Fibroblast of skin of right biceps (primary cell): ENCODE results near the gene JMJD8.

Experiments used
- DNase-seq: peaks from one replicate; pipeline ENCODE4 v3.0.0-alpha.2; 2013

Gene JMJD8

DNA sequence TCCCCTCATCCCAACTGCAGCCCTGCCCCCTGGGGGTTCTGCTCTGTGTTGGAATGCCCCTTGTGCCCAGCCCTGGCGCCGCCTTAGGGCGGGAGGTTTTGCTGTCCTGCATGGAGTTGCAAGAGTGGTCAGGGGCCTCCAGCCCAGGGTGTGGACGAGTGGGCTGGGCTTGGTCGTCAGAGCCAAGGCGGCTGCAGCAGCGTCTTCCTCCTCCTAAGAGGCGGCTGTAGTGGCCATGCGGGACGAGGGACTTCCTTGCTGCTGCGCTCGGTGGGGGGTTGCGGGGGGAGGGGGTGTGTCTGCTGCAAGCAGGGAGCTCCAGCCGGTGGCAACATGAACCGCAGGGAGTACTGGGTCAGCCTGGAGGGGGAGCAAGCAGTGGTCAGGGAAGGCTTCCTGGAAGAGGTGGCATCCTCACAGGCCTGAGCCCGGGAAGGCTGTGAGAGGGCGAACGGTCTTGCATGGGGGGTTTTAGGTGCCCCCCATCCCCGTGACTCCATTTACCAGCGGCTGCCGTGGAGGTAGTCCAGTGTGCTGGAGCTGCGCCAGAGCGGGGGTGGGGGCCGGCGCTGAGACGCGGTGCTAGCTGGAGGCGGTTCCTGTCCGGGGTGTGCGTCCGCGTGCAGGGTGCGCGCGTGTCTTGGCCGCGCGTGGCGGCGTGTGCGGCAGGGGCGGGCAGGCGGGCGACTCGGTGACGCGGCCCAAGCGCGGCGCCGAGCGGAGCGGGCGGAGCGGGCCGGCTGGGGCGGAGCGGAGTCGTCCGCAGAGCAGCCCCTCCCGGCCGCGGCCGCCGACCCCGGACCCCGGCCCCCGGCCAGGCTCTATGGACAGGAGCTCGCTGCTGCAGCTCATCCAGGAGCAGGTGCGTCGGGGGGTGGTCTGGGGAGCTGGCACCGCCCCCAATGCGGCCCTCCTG lies 8.9 kb downstream of the JMJD8 start, which contains the start of gene RHBDL1:
RHBDL1 (plus strand) TSS at position 704 of the 916 bp plus-strand sequence; CDS start at position 824, 120 bp downstream.
- DNase-seq: peak; percentile 49

DNA sequence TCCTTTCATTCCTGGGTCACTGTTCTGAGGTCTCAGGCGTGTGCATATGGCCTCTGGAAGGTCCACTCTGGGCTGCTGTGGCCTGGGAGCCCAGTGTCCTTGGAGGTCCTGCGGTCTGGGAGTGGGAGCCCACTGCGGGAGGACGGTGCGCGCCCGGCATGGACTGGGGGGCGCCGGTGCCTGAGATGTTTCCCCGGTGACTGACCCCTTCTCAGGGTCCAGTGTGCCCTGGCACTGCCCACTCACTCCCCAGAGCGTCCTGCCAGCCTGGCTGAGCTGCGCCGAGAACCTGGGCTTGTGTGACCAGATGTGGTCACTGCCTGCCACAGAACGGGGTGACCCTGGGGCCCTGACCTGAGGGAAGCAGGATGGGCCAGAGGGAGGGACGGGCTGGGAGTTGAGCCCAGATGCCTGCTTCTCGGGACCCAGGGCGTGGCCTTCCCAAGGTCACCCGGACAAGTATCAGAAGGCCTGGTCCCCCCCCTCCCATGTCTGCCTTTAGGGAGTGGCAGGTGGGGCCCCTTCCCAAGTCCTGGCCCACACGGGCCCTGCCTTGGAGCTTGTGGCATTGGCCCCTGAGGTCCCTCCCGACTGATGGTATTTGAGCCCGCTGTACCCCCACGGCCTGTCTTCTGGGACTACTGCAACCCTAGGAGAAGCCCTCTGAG lies 9.8 kb downstream of the JMJD8 start:
- DNase-seq: no peak

DNA sequence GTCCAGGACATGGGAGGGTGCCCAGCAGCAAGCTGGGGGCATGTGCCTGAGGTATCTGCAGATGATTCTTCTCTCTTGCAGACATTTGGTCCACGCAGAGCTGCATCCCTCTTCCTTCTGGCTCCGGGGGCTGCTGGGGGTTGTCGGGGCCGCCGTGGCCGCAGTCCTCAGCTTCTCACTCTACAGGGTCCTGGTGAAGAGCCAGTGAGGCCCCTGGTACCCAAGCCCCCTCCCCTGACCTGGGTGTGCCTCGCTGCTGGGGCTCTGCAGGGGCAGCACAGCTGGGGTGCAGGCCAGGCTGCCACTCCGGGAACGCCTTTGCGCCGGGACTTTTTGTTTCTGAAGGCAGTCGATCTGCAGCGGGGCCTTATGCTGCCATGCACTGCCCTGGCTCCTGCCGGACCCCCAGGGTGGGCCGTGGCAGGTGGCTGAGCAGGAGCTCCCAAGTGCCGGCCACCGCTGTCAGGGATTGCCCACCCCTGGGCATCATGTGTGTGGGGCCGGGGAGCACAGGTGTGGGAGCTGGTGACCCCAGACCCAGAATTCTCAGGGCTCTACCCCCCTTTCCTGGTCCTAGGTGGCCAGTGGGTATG lies 10.6 kb downstream of the JMJD8 start:
- DNase-seq: no peak

DNA sequence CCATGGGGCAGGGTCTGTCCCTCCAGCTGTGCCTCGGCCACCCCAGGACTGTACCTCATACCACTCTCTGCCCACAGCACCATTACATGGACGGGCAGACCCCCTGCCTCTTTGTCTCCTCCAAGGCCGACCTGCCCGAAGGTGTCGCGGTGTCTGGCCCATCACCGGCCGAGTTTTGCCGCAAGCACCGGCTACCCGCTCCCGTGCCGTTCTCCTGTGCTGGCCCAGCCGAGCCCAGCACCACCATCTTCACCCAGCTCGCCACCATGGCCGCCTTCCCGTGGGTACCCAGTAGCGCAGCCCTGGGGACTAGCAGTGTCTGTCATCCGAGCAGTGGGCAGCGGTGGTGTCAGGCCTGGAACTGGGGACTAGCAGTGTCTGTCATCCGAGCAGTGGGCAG lies 11.3 kb downstream of the JMJD8 start:
- DNase-seq: no peak

DNA sequence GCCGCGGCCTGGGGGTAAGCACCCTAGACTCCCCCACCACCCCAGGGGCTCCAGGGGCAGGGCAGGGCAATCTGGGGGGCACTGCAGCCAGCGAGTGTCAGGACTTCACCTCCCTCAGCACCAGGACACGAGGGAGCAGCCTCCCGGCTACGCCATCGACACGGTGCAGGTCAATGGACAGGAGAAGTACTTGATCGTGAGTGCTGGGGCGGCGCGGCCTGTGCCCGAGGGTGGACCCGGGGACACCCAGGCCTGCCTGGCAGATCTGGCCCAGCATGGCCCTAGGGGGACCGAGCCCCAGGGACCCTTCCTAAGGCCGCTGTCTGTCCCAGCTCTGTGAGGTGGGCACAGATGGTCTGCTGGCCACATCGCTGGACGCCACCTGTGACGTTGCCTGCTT lies 11.8 kb downstream of the JMJD8 start:
- no peak for DNase-seq

DNA sequence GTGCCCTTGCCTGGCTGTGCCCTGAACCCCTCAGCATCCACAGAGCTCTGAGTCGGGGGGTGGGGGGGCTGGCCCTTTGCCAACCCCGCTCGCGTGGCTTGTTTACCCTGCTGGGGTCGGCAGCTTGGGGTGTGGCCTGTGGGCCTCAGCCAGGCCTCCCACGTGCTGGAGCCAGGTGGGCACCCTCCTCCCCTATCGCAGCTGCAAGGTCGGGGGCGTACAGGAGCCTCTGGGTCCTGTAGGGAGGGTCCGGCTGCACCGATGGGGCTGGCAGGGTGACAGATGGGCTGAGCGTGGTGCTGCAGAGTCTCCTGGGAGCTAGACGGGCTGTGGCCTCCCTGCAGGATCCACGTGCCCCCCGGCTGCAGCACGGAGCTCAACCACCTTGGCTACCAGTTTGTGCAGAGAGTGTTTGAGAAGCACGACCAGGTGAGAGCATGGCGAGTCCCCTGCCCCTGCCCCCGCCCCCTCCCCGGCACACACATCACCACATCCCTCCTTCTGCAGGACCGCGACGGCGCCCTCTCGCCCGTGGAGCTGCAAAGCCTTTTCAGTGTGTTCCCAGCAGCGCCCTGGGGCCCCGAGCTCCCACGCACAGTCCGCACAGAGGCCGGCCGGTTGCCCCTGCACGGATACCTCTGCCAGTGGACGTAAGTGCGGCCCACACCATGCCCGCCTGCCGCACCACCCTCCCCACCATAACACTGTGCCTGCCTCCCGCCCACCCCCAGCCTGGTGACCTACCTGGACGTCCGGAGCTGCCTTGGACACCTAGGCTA lies 12.6 kb downstream of the JMJD8 start:
- no peak for DNase-seq

DNA sequence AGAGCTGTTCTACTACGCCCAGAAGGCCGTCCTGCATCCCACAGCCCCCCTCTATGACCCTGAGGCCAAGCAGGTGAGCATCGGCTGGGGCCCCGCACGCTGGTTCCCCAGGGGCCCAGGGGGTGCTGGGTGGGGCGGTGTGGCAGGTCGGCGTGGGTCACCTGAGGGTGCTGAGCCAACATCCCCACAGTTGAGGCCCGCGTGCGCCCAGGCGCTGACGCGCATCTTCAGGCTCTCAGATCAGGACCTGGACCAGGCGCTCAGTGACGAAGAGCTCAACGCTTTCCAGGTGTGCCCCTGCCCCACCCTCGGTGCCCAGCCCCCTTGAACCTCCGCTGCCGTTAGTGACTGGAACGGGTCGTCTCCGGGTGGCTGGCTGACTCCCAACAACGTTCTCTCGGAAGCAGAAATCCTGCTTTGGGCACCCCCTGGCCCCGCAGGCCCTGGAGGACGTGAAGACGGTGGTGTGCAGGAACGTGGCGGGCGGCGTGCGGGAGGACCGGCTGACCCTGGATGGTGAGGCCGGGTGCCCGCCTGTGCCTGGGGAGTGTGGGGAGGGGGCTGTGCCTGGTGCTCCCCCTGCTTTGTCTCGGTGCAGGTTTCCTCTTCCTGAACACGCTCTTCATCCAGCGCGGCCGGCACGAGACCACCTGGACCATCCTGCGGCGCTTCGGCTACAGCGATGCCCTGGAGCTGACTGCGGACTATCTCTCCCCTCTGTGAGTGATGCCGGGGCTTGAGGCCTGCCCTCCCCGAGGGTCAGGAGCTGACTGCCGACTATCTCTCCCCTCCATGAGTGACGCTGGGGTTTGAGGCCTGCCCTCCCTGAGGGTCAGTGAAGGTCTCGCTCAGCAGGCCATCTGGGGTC lies 13.4 kb downstream of the JMJD8 start:
- DNase-seq: no peak

DNA sequence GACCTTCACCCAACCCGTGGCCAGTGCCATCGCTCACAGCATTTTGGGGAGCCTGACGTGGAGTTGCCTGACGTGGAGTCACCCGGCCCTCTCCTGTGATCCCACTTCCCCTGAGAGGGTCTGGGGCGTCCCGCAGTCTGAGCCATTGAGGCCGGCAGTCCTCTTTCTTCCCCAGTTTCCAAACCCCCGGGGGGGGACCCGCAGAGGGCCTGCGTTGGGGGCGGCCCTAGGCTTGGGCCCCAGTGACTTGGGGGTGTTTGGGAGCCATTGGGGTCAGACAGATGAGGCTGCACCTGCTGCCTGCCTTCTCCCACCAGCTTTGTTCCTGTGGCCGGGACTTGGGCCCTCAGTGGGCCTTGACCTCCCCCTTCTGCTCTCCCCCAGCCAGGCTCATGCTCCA lies 14.5 kb downstream of the JMJD8 start:
- no peak for DNase-seq

DNA sequence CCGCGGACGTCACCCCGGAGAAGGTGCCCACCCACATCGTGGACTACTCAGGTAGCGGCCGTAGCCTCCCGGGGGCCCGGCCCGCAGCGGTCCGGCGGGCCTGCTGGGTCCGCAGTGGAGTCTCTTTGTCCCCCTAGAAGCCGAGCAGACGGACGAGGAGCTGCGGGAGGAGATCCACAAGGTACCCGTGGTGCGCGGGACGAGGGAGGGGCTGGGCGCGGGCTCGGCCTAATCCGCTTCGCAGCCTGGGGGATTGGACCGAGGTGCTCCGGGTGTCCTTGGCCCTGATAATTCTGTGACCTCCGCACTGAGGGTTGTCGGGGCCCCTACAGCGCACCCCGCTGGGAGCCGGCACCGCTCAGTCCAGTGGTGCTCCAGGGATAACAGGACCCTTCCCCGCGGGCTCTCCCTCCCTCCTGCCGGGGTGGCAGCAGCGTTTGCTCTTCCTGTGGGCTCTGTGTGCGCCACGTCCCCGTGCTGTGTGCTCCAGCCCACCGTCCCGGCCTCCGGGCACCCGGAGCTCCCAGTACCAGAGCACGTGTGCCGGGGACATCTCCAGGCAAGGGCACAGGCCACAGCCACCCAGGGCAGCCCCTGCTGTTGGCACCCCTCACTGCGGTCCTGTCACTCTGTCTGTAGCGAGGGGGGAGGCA lies 15.5 kb downstream of the JMJD8 start:
- no peak for DNase-seq

DNA sequence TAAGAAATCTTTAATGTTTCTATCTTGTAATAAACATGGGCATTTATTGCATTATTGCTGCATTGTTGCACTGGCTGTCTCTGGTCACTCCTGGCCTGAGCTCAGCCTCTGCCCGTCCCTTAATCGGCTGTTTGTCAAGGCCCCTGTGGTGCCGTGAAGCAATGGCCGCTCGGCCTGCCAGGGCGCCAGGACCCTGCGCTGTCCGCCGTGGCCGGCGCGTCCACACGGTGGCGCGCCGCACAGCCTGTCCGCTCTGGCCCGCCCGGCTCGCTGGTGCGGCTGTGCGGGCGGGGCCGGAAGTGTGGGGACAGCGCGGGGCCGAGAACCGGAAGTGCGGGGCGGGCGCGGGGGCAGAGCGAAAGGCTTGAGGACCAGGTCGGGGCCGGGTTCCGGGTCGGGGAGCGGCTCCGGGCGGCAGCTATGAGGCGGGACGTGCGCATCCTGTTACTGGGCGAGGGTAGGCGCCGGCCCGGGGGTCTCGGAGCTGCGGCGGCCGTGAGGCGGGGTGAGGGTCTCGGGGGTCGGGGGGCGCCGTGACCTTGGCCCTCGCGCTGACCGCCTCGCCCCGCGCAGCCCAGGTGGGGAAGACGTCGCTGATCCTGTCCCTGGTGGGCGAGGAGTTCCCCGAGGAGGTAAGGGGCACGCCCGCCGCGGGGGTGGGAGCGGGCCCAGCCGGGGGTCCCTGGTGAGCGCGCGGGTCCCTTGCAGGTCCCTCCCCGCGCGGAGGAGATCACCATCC lies 16.2 kb downstream of the JMJD8 start, which contains the start of gene RHOT2:
RHOT2 (plus strand) TSS at position 353 of the 739 bp plus-strand sequence; CDS start at position 421, 68 bp downstream.
- DNase-seq: peak; percentile 90

DNA sequence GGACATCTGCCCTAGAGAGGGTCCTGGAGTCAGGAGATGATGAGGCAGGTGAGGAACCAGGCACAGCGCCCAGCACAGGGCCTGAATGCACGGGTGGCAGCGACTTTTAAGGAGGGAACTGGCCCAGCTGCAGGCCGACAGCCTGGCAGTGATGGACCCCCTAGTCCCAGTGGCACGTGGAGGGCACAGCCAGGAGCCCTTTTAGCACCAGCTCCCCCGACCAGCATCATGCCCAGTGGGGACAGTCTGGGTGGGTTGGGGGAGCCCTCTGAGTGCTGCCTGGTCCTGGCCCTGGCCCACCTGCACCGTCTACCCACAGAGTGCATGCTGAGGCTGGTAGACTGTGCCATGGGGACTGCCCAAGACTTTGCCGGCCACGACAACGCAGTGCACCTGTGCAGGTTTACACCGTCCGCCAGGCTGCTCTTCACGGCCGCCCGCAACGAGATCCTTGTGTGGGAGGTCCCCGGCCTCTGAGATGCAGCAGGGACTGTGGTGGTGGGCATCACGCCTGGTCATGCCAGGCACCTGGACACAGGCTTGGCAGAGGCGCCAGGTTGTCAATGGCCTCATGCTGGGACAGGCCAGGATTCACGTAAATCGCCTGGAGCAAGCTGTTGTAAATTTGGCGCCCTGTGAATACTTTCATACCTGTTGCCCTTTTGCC lies 16.9 kb downstream of the JMJD8 start:
- DNase-seq: no peak

DNA sequence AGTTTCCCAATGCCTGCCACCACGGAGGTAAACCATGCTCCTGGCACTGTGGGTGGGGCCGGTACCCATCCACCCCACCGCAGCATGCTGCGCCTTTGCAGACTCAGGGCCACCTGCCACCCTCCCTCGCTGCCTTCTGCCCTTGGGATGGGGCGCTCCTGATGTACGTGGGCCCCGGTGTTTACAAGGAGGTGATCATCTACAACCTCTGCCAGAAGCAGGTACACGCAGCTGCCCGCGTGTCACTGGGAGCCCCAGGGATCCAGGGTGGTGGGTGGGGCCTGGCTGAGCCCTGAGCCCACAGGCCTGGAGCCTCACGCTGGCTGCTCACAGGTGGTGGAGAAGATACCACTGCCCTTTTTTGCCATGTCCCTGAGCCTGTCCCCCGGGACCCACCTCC lies 17.6 kb downstream of the JMJD8 start:
- no peak for DNase-seq

DNA sequence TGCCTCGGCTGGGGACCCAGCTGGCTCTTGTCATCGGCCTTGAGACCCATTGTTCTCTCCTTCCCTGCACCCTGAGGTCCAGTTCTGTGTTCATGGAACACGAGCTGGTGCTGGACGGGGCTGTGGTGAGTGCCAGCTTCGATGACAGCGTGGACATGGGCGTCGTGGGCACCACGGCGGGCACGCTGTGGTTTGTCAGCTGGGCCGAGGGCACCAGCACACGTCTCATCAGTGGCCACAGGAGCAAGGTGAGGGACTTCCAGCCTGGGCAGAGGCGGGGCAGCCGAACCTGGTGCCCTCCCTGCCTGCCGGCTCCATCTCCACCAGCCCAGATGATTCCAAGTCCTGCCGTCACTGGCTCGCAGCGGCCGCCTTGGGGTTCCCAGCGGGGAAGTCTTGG lies 21.5 kb downstream of the JMJD8 start:
- no peak for DNase-seq

DNA sequence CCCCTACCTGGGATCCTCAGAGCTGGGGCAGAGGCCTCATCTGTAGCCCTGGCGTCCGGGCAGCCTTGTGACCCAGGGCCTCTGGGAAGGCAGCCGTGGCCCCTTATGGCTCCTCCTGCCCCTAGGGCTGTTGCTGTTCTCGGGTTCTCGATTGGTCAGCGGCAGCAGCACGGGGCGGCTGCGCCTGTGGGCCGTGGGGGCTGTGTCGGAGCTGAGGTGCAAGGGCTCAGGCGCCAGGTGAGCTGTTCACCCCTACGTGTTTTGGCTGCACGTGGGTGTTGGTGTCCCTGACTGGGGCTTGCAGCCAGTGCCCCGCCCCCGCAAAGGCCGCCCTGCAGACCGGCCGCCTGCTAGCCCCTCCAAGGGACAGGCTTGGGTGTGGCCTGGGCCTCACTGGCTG lies 22.0 kb downstream of the JMJD8 start:
- no peak for DNase-seq

DNA sequence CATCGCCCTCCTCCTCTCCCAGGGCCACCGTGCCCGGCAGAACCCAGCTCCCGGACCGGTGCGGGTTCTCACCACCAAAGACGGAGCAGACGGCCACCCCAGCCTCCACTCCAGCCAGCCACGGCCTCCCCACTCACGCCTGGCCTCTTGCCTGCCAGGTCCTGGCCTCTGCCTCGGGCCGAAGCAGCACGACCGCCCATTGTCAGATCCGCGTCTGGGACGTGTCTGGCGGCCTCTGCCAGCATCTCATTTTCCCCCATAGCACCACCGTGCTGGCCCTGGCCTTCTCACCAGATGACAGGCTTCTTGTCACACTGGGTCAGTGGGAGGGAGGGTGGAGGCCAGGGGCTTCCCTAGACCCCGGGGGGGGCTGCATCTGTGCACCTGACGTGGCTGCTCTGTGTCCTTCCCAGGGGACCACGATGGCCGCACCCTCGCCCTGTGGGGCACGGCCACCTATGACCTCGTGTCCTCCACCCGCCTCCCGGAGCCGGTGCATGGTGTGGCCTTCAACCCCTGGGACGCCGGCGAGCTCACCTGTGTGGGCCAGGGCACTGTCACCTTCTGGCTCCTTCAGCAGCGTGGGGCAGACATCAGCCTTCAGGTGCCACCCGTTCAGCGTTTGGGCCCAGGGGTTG lies 22.8 kb downstream of the JMJD8 start:
- DNase-seq: no peak

DNA sequence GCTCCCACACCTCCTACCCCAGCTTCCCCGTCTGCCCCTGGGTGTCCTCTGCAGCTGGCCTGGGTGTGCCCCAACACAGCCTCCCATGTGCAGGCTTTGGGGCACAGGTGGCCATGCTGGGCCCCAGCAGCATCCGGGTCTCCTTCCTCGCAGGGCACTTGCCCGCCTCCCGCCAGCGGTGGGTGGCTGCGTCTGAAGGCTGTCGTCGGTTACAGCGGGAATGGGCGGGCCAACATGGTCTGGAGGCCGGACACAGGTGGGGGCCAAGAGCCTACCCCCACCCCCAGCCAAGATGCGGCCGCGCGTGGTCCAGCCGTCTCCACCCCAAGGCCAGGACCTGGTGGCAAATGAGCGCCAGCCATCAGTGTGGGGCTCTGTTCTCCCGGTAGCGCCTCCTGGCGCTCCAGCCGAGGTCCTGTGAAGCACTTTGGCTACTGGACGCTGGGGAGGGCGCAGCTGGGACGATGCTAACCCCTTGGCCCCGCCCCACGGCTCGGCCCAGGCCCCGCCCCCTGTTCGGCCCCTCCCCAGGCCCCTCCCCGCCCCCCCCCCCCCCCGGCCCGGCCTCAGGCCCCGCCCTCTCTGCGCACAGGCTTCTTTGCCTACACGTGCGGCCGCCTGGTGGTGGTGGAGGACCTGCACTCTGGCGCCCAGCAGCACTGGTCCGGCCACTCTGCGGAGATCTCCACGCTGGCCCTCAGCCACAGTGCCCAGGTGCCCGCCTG lies 23.5 kb downstream of the JMJD8 start:
- peak; percentile 77 for DNase-seq

DNA sequence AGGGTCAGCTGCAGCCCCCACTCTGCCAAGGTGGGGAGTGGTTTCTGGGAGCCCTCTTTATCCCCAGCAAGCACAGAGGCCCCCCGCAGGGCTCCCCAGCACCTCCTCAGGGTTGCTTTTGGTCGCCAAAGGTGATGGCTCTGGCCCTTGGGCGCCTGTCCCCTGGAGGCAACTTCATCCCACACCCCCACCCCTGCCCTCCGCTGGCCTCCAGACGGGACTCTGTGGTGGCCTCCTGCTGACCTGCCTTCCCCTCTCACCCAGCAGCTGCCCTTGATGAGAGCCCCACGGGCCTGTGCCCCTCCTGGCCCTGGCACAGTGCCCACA lies 24.0 kb downstream of the JMJD8 start:
- no peak for DNase-seq

DNA sequence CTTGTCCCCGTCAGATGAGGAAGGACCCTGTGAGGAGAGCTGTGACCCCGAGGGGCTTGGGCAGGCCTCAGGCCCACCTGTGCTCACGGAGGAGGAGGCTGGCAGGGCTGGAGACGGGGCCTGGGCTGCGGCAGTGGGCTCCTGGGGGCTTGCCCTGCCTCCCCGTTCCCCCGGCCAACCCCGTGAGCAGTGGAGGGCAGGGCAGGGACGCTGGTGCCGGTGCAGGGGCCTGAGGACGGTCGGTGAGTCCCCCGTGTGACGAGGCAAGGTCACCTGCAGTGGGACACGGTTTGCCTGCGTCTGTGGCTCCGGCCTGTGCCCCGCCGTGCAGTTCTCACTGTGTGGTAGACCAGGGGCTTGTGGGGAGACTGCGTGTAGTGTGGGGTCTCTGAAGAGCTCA lies 24.5 kb downstream of the JMJD8 start:
- DNase-seq: no peak
